GM23248 (cell line): ENCODE results near the gene WWOX.

Source experiments
- EZH2 ChIP-seq: fragments of 200-600 bp; sonication (generic); IDR thresholded peaks from 2 replicates; pipeline ENCODE4 v1.6.1; 2018; ENCODE audit warnings: antibody characterized with exemption, mild to moderate bottlenecking; ENCODE audit not compliant: insufficient read depth, poor library complexity, severe bottlenecking
- EZH2phosphoT487 ChIP-seq: fragments of 200-600 bp; sonication (generic); IDR thresholded peaks from 2 replicates; pipeline ENCODE4 v1.6.1; 2018; ENCODE audit warnings: antibody characterized with exemption, moderate library complexity, mild to moderate bottlenecking, low read depth; ENCODE audit not compliant: insufficient read depth

DNA sequence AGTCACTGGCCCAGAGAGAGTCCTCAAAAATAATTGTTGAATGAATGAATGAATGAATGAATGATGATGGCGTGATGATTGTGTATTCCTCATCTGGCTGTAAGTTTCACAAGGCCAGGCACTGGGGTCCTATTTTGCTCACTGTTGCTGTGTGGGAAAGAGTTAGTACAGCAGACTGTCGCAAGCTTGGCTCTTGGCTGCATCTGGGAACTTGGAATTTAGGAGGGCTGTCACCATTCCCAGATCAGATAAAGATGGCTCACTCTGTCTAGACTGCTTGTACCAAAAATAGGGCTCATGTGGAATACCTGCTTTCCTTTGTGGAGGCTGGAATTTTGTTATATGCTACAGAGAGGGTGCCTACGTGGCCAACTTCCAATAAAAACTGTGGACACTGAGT lies 530.6 kb downstream of the WWOX start:
- TF ChIP-seq EZH2phosphoT487 (no peak), EZH2 (no peak)
